GM19351 (cell line): Measurements from ENCODE around the gene ABHD2.

ENCODE experiments used
- ATAC-seq: cut with Tn5 transposase; IDR thresholded peaks from one replicate; pipeline ENCODE4 v1.9.1; 2021; ENCODE audit warnings: mild to moderate bottlenecking, moderate library complexity; ENCODE audit not compliant: unreplicated experiment

The ABHD2 gene

GRCh38 chr15:89161666-89162065, 73.4 kb downstream of the ABHD2 start:
- no peak for ATAC-seq

- ATAC-seq = no peak
Observed at GRCh38 chr15:89163271-89164055, 75.2 kb downstream of the ABHD2 start.

DNA sequence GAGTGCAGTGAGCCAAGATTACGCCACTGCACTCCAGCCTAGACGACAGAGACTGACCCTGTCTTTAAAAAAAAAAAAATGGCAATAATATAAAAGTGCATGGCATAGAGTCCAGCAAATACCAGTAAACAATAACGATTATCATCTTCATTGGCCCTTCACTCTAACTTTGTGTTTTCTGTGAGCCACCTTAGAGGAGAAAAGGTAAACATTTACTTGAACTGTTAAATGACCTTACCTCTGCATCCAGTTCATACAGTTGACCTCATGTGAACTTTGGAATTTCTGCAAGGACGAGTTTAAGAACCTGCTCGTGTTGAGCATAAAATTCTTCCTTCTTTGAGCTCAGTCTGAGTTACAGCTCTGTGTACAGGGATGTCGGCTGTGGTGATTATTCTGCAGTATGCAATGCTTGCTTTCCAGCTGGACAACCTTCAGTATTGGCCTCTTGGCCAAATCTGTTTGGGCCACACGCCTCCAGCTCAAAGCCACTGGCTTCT, 76.5 kb downstream of the ABHD2 start:
- ATAC-seq = no peak

DNA sequence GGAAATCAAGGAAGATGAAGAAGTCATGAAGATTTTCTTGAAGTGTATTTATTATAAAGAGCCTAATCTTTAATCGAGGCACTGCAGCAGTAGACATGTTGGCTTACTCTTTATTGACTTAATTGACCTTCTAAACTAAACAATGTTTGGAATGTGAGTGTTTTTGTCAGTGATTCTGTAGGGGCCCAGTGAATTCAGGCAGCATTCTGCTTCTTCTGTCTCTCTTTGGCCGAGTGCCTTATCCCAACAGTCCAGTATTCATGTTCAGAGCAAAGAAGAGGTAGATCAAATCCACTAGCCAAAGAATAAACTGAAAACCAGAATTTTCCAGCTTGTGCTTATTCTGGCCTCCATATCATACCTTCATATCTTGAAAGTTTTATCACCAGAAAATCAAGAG, 77.4 kb downstream of the ABHD2 start:
- no peak for ATAC-seq

GRCh38 chr15:89167267-89168176, 79.3 kb downstream of the ABHD2 start:
- ATAC-seq = peak; percentile 78

DNA sequence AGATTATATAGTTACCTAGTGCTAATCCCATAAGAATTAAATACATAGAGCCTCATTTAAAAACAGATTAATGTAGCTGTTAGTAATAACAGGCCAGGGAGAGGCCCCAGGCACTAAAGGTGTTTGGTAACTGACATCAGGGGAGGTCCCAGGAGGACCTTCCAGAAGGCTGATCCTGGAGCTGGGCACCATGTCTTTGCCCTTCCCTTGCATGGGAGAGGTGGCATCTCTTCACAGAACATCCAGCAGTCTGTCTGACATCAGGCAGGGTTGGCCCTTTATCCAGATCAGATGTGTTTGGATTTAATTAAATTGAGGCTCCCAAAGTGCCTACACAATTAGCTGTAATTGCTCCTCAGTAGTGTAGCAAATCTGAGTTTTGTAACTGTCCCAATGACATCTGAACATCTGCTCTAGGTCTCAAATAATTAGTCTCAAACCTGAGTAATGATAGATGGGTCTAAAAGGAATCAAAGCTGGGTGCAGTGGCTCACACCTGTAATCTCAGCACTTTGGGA, 80.1 kb downstream of the ABHD2 start:
- ATAC-seq = no peak

GRCh38 chr15:89170364-89170763, 82.1 kb downstream of the ABHD2 start:
- no peak for ATAC-seq

- no peak for ATAC-seq
Observed at GRCh38 chr15:89171136-89172072, 83.1 kb downstream of the ABHD2 start.

- no peak for ATAC-seq
Observed at GRCh38 chr15:89172921-89173320, 84.7 kb downstream of the ABHD2 start.

- ATAC-seq = no peak
Observed at GRCh38 chr15:89174476-89174875, 86.2 kb downstream of the ABHD2 start.

DNA sequence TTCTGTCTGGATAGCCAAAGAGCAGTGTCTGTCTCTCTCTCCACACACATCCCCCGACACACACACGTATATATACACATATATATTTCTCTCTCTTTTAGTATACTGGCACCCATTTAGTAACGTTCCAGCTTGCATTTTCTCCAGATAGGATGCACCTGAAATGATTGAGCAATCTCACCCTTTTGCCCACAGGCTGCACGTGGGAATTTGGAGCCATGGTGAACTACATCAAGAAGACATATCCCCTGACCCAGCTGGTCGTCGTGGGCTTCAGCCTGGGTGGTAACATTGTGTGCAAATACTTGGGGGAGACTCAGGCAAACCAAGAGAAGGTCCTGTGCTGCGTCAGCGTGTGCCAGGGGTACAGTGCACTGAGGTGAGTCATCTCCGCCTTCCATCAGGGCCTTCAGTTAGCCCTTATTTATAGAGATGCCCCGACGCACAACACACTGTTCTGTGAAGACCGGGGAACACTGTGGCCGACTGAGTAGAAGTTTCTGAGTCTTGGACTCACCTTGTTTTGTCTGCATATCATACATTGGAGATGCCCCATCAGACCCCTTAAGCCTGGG, 87.4 kb downstream of the ABHD2 start:
- no peak for ATAC-seq

GRCh38 chr15:89177116-89177515, 88.9 kb downstream of the ABHD2 start:
- no peak for ATAC-seq

DNA sequence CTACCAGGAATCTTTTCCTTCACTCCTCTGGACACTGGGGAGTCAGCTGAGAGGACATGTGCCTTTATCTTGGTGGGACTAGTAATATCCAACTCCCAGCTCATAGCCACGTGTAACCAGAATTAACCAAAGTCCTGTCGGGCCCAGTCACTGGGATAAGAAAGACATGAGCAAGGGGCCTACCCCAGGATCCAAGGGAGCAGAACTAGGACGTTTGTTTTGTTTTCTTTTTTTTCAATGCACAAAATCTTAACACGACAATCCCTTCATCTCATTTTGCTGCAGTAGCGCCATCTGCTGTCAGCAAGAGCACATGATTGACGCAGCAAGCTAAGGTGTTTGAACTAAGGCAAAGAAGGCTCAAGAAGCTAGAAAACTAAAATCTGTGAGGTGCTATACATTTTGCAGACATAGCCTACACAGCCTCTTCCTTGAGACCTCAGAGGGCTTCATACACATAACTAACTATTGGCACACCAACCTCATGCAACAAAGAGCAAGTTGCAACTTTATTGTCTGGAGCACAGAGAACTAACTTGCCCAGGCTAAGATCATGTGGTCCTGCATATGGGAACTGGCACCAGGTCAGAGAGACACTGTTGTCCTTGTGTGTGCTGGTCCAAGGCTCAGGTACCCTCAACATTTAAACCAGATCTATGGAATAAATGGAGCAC, 89.5 kb downstream of the ABHD2 start:
- ATAC-seq = peak; percentile 45

GRCh38 chr15:89178307-89178977, 90.2 kb downstream of the ABHD2 start:
- ATAC-seq = no peak

DNA sequence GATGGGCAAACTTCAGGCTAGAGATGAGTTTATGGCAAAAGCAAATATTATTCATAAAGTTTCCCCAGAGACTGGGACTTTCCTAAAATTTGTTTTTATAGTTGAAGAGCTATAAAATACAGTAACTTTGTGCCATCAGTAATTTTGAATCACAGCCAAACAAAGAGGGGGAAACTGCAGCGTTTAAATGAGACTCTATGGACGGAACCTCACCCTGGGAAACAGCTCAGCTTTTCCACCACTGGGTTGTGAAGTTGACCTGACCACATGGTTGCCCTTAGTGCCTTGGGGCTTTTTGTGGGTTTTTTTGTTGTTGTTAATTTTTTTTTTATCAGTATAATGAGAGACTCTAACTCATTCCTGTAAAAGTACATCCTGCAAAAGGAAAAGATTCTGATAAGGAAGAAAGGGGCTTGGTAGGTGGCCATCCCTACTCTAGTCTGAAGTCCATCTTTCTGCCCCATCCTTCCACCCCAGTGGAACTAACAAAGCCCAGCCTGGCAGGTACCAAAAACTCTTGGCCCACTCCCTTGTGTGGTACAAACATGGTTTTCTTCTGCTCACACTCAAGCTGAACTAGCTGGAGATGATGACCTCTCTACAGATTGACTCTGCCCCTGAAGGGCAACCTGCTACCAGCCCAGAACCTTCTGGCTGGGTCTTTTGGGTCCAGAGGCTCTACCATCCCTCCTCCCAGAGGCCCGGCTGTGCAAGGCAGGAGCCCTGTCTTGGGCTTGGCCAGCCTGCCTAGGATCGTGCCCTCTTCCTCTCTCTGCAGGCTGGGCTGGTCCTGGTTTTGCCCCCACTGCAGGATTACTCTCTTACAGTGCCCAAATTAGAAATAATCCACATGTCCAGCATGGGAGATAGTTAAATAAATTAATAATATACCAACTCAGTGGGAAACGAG, 92.0 kb downstream of the ABHD2 start:
- ATAC-seq = no peak

DNA sequence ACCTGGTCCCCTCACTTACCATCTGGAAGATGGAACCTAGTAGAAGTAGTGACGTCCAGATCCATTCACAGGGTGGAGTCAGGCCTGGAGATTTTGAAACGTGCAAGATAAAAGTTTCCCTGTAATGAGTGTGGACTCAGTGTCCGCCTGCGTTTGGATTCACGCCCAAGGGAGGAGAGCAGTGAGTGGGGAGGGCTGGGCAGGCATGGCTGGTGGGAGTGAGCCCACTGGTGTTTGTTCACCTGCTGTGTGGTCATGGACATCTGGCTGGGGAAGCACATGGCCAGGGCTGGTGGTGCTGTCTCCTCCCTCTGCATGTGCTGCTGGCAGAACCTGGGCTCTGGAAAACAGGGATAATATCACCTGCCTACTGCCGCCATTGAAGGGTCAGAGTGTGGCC, 96.1 kb downstream of the ABHD2 start:
- ATAC-seq = no peak

GRCh38 chr15:89184886-89185526, 96.8 kb downstream of the ABHD2 start:
- no peak for ATAC-seq

DNA sequence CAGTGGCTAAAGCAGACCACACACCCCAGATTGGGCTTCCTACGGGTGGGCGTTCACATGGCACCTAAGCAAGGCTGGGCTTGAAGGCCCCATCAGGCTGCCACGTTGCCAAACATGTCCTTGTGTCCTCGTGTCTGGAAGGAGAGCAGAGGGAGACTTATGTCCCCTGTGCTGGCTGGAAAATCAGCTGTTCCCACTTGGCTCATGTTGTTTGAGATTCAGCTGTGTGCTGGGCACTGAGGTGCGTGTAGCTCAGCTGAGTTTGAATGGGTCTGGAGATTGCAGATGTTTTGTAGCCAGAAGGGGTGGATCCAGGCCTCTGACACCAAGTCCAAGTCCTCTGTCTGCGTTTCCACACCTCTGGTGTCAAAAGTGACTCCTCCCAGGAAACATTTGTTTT, 98.5 kb downstream of the ABHD2 start:
- no peak for ATAC-seq
